Brain pericyte (primary cell): Measurements from ENCODE around the gene PRRX1.

Experiments used
- DNase-seq: peaks from one replicate; pipeline ENCODE4 v3.0.0-alpha.2; 2012; ENCODE audit warnings: low read depth, low spot score

Gene PRRX1

DNA sequence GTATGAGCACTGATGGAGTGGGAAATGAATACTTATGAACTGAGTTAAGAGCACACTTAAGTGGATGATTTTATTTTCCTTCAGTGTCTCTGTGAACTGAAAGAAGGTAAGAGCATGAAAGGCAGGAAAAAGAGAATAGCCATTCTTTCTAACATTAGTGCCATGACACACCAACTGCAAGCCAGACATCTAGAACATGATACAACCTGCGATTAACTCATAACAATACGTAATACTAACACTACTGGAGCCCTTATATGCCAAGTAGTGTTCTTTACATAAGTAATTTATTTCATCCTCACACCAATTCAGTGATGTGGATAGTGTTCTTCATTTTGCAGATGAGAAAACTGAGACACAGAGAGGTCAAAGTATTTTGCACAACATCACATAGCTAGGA lies 56.7 kb downstream of the PRRX1 start:
- no peak for DNase-seq

DNA sequence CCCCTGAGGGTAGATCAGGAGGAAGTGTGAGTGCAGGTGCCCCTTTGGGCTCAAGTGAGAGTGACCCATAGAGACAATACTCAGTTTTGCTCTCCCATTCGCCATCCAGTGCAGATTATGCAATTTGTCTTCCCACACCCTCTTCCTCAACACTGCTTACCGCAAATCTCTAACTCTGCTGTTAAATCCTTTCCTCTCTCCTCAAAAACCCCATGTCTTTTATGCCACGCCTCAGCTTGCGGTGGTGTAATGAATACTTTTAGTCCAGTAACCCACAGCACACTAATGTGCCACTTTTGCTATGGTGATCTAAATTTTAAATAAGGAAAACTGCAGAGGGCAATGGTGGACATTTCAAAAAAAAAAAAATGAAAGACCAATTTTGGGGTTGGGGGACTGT lies 57.7 kb downstream of the PRRX1 start:
- DNase-seq: no peak

DNA sequence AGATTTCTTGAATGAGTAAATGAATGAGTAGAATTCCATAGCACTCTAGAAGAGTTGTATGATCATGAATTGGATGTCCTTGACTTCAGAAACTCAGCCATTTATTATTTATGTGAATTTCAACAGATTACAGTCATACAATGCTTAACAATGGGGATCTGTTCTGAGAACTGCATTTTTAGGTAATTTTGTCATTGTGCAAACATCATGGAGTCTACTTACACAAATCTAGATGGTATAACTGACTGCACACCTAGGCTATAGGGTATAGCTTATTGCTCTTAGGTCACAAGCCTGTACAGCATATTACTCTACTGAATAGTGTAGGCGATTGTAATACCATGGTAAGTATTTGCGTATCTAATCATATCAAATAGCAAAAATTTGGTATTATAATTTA lies 59.6 kb downstream of the PRRX1 start:
- DNase-seq: no peak

DNA sequence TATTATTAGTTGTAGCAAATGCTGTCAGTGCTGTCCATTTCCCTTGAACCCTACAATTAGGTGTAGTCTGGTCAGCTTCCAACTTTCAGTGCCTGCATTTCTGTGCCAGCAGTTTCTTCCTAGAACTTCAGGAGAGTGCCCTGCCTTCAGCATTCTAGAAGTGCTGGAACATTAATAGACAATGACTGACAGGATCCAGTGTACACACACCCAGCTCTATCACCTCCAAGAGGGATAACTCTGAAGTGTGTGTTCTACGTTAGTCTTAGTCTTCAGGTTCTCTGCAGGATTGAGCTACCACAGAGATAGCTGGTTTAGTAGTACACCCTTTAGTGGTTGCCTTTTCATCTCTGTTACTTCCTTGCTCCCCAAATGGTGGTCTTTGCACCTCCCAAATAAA lies 61.4 kb downstream of the PRRX1 start:
- no peak for DNase-seq

DNA sequence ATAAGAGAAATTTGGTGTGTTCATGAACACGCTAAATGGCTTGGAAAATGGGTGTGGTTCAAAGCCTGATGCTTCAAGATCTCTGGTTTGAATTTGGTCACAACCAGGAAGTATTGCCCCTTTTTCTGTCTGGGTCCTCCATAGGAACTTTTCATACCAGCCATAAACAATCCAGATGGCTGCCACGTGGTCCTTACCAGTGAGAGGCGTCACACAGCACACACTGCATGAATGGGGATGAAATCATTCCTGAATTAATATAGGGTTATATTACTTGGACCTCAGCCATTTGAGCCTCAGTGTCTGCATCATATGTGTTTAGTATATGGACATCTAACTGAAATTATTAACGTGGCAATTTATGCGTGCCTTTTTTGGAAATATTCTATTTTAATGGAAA lies 64.0 kb downstream of the PRRX1 start:
- DNase-seq: no peak

DNA sequence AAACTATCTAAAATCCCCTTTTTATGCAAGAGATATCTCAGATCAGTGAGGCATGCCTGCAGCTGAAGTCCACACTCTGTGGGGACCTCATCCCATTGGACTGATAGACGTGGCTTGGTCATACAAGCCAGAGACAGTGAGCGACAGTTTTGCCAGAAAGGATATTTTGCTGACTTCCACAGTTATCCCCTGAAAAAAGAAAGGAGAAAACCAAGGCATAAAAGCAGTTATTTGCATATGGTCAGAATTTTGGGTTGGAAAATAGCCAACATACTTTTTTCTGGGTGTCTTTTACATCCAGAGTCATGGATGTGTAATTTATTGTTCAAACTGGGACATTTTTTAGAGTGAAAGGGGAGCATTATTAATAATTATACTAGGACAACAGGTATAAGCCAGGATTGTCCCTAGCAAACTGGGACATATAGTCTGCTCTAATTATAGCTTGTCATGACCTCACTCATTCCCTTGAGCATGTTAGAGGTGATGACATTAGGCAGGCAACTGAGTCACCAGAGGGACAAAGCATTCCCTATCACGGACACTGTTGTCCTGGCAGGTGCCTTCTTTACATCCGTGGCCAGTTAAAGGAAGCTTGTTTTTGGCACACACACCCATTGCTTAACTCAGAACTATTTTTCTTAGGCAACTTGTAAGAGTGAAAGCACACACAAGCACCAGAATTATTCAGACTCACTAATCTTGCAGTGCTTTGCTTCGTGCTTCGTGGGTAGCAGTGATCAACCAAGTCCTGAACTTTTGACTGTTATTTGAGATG lies 65.5 kb downstream of the PRRX1 start:
- DNase-seq: no peak

DNA sequence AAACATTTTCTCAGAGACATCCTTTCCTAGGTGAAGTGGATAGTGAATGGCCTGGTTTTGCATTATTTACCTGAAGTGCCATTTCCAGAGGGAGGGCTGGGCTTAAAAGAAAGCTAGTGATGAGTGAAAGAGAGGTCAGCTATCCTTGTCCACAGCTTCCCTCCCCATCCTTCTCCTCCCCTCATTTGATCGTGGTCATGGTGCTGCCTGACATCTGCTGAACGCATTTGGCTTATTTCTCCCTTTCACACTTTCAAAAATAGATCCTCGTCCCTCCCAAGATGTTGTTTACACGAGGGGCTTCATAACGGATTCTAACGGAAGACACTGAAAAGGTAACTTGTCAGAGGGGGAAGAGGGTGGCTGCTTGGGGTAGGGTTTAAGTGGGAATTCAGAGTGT lies 66.1 kb downstream of the PRRX1 start:
- DNase-seq: no peak

DNA sequence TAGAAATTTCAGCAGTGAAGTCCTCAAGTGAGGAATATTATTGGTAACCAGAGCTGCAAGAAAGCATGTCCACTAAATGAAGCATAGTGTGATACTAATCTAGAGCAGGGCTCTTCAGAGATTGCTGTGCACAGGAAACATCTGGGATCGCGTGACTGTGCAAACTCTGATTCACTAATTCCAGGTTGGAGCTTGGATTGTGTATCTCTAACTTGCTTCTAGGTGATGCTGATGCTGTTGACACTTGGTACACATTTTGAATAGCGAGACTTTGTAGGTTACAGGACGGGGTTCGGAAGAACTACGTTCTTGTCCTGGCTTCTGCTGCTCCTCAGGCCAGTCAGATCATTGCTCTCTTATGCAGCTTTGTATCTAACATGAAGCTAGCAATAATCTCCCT lies 66.5 kb downstream of the PRRX1 start:
- DNase-seq: no peak

DNA sequence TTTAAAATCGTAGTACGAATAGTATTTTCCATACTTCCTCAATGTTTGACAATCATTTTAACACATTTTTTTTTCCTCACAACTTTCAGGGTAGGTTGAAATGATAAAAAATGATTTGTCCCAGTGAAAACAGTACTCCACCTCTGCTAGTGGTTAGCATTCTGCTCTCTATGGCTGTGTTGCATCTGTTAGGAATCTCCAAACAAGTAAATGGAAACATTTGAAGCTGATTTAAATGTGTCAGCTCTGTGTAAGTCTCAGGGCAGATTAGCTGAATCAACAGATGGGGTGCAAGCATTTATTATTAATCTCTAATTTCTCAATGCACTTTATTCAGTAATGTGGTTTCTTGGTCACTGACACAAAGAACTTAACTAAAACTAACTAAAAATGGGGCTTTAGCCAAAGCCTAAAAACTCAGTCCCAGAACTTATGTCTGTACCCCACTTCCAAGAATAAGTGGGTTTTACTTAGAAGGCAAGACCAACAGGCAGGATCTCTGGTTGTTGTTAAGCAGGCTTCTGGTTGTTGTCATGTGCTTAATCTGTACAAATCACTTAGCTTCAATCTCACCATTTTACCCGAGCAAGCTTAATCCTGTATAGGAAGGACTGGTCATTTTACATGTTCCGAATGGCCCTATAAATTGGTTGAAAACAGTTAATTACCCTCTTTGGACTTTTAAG lies 67.8 kb downstream of the PRRX1 start:
- DNase-seq: no peak

DNA sequence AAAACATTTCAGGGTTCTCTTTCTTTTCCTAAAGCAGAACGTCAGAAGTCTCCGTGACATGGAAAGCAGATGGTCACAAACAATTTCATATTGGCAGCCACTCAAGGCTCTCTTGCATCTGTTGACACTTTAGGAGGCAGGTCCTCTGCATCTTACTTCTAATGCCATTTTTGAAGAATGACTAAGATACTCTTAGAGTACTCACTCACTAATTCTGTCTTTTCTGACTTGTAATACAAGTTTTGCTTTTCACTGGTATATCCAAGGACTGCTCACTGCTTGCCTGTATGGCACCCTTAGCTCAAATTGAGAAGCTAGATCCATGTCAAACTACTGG lies 68.3 kb downstream of the PRRX1 start:
- no peak for DNase-seq

DNA sequence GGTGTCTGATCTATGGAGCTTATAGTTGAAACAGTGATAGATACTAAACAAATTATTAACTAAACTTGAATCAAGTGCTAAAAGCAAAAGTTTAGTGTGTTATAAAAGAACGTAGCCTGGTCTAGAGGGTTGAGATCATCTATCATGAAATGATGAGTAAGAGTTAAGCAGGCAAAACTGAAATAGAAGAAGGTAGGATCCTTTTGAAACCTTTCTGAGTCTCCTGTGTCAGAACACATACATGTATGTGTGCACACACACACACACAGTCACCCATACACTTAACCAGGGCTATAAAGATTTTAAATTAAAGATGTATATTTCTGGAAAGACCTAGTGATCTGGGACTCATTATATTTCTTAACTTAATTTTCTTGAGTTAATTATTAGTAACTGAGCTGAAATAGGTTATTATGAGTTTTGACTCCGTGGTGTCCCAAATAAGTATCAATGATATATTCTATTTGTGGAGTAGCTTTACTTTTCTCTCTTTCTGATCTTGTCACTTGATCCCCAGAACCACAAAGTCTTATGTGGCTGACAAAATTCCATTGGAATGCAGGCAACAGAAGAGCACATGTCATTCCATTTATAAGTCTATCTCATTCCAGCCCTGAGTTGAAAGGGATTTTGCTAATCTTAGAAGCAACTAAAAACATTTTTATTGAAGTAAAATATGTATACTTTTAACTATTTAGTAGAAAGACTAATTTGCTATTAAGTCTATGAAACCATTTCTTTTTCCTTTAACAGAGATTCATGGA lies 70.7 kb downstream of the PRRX1 start:
- no peak for DNase-seq

DNA sequence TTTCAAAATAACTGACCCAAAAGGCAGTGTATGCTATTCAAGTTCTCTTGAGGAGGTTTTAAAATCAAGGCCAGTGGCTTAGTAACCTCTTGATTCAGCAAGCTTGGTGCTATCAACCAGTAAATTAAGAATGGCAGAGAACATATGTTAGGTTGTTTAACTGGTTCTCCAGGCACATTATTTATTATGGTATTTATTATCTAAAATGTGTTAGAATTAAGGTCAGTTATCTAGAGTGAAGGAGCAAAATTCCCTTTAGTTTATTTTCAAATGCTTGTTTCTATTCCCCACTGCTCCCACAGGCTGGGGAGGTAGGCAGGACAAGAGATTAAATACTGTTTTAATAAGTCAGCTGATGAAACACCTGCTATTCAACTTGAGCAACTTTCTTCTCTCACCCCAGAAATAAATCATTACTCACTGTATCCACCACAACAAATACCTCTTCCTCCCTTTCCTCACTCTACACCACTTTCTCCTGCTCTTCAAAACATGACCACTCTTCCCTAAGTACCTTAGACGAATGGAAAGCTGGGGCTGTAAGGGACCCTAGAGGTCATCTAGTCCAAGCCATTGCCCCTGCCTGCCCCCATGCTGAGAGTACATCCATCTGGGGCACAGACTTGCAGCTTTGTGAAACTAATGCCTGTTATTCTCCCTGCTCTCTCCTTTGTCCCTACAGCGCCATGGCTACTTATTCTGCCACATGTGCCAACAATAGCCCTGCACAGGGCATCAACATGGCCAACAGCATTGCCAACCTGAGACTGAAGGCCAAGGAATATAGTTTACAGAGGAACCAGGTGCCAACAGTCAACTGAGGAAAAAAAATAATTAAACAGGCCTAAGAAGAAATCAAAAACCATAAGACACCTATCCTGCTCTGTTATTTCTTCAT lies 71.7 kb downstream of the PRRX1 start:
- no peak for DNase-seq

DNA sequence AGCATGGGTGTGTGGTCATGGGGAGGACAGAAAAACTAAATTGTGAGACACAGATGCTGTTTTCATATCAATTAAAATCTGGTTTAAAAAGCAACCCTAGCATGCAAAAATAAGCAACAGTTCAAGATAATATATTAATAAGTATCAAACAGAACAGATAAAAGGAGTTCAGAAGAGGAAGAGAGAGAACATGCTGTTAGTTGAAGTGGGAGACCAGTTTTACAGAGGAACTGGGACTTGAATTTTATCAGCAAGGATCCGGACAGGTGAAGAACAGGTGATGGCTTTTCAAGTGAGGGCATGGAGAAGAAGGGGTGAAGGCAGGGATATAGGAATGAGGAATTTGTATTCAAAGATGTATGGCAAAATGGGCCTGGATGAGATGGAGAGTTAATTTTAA lies 75.9 kb downstream of the PRRX1 start:
- DNase-seq: no peak

DNA sequence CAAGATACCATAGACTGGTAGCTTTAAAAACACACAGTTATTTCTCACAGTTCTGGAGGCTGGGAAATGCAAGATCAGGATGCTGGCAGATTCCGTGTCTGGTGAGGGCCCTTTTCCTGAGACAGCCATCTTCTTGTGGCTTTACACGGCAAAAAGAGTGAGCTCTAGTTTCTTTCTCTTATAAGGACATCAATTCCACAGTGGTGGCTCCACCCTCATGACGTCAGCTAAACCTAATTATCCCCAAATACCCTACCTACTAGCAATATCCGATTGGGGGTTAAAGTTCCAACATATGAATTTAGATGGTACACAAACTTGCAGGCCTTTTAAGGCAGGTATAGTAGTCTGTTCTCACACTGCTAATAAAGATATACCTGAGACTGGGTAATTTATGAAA lies 77.7 kb downstream of the PRRX1 start:
- no peak for DNase-seq

DNA sequence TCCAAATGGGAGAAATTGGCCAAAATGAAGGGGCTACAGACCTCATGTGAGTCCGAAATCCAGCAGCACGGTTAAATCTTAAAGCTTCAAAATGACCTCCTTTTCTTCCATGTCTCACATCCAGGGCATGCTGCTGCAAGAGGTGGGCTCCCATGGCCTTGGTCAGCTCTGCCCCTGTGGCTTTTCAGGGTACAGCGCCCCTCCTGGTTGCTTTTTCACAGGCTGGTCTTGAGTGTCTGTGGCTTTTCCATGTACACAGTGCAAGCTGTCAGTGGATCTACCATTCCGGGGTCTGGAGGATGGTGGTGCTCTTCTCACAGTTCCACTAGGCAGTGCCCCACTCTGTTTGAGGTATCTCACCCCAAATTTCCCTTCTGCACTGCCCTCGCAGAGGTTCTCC lies 78.7 kb downstream of the PRRX1 start:
- DNase-seq: no peak

DNA sequence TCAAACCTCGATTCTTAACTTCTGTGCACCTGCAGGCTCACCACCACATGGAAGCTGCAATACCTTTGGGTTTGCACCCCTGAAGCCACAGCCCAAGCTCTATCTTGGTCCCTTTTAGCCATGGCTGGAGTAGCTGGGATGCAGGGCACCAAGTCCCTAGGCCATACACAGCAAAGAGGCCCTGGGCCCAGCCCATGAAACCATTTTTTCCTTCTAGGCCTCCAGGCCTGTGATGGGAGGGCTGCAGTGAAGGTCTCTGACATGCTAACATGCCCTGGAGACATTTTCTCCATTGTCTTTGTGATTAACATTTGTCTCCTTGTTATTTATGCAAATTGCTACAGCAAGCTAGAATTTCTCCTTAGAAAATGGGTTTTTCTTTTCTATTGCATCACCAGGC lies 79.2 kb downstream of the PRRX1 start:
- no peak for DNase-seq

DNA sequence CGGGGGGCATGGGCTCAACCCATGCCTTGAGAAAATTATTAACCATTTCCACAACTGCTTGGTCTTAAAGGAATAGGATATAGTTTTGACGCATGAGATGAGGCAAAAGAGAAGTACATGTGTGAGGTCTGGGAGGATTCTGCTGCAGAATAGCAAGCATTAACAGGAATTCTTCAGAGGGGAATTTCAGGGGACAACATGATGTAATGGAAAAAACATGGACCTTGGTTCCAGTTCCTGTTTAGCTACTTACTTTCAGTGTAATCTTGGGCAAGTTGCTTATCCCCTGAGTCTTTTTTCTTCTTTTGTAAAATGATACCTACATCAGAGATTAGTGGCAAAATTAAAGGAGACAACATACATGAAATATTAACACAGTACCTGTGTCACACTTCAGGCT lies 85.6 kb downstream of the PRRX1 start:
- no peak for DNase-seq

DNA sequence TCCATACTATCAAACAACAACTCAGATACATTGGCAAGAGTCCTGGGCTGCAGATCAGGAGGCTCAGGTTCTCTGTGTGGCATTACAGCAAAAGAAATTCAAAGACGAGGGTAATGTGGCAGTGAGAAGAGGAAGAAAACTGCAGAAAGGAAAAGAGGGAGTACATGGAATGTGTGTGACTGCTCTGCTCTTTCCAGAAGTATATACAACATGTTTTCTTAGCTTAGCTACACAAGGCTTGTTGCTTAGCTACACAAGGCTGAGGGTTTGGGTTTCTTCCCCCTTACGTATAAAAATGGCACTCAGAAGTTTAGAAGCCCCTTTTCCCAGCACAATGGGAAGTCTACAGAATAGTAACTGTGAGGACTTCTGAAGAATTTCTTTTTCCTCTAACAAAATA lies 86.0 kb downstream of the PRRX1 start:
- no peak for DNase-seq

DNA sequence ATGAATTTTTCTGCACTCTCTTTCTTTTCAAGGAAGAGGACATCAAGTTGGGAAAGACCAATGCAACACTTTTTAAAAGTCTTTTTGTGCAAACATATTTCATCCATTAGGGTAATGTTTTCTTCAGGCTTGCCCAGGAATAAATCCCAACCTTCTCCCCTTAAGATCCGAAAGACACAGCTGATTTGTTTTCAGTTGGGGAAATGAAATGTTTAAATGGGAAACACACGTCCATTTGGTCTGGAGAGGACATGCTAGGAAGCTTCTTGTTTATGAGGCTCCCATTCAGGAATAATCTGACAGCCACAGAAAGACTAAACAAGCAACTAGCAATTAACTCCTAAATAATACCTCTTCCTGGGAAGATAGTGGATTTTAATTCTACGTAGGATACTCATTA lies 91.9 kb downstream of the PRRX1 start:
- no peak for DNase-seq

DNA sequence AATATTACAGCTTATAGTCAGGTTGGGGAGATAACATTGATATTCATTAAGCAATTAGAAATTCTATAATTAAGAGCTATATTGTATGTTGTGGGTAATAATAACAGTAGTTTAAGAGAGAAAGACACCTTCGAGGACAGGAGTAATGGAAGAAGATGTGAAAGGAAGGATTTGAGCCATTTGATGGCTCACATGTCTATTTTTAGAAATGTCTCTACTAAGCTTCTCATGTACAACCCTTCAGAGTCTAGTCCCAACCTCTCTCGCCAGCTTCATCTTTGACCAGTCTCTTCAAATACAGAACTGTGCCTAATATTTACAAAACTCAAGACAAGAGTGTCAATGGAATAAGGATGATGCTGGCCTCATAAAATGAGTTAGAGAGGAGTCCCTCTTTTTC lies 95.1 kb downstream of the PRRX1 start:
- no peak for DNase-seq

DNA sequence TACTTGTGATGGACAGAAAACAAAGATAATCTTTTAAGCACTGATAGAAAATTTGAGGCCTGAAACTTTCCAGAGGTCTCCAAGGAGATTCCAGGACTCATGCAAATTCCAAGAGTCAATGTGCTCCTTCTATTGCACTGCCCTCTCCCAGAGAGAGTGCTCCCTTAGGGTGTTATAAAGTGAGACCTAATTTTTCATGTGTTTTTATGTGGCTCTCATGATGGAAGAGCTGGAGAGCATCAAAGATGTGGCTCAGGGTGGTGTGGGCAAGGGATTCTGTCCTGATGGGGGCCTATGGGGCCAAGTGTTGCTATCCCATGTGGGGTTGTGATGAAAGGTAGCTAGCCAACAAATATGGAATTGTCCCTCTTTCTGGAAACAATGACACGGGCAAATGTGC lies 101.3 kb downstream of the PRRX1 start:
- DNase-seq: no peak
